Measurements from ENCODE around the gene RHOXF2.

Gene RHOXF2

DNA sequence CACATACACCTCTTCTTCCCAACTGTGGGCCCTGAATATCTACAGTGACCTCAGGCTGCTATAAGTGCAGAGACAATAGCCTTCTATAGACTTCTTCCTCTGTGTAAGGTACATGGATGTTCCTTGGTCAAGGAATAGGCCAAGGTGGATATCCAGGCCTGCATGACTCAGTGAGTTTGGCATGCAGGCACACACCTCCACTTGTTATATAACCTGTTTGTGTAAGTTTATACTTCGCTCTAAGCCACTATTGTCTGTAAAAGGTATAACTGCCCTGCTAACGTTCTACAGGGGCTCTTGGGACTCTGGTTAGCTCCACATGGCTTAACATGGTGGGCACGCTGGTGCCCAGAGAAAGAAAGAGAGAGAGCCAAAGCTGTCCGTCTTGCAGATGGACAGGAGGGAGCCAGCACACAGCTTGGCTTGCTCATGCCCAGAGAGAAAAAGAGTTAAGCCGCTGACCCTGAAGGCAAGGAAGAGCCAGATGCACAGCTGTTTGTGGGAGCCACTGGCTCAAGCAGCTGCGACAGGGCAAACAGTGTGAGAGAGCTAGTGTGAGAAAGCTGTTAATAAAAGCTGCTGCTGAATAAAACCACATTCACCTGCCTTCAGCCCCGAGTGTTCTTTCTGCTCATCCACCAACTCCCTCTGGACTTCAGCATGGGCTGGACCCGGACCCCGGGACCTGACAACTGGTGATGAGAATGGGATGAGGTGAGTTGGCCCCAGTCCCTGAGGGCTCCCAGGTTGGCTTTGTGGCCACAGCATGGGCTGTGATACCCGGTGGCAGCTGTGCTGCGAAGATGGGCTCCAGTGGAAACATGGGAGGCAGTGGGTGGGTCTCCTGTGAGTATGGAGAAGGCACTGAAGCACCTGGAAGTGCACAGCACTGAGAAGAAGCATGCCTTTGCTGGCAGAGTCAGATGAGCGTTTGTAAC, 47.7 kb downstream of the RHOXF2 start:
- DNase-seq = peak; percentile 42

- no peak for DNase-seq
These were observed 48.7 kb downstream of the RHOXF2 start for GRCh38 chrX:120207009-120207605.

- peak; percentile 82 for DNase-seq
These were observed 55.2 kb downstream of the RHOXF2 start for GRCh38 chrX:120213438-120214265.

All from NCI-H82 (cell line).